HEK293 (cell line): ENCODE results near the gene CYB5R4.

Experiments used
- CTCF ChIA-PET: fragments of 350-600 bp; formaldehyde crosslinking; extraction: SDS; loops from one replicate; lab custom pipeline; 2021; ENCODE audit warnings: antibody characterized with exemption; lab: Yijun Ruan, JAX
- POLR2A ChIA-PET: fragments of 300-600 bp; formaldehyde crosslinking; extraction: SDS; loops from one replicate; lab custom pipeline; 2020; ENCODE audit warnings: antibody characterized with exemption, inconsistent platforms; lab: Yijun Ruan, JAX
- H3K27ac ChIP-seq: fragments of 200-500 bp; sonication (Bioruptor generic); 2 replicates; pipeline ENCODE4 v1.5.1; 2014; ENCODE audit warnings: low read depth, low read length, control low read depth, inconsistent platforms; ENCODE audit errors: extremely low read depth
- H3K36me3 ChIP-seq, 2 experiments: fragments of 200-500 bp in 1 of 2; sonication (Bioruptor generic) in 1 of 2; 1 replicate in 1 of 2; 2 replicates in 1 of 2; pipeline ENCODE4 v1.5.1; 2014 to 2017; ENCODE audit warnings: inconsistent platforms in 2 of 2, low read length in 2 of 2; ENCODE audit not compliant: control insufficient read depth in 2 of 2, insufficient read depth in 1 of 2
- H3K4me1 ChIP-seq: fragments of 200-500 bp; sonication (Bioruptor generic); 2 replicates; pipeline ENCODE4 v1.5.1; 2014; ENCODE audit warnings: mild to moderate bottlenecking, low read length, inconsistent platforms; ENCODE audit not compliant: control insufficient read depth, insufficient read depth
- H3K4me3 ChIP-seq: 2 replicates; pipeline ENCODE4 v1.5.1; 2011; ENCODE audit warnings: low read depth, mild to moderate bottlenecking, control low read depth, low read length, moderate library complexity
- H3K9me3 ChIP-seq: fragments of 200-500 bp; sonication (Bioruptor generic); 2 replicates; pipeline ENCODE4 v1.5.1; 2014; ENCODE audit warnings: low read depth, low read length, inconsistent platforms; ENCODE audit not compliant: control insufficient read depth, insufficient read depth
- GLIS2 ChIP-seq: fragments of 450-650 bp; formaldehyde crosslinking; IDR thresholded peaks from 2 replicates; pipeline ENCODE4 v1.5.1; 2016; ENCODE audit warnings: missing biosample characterization, missing genetic modification characterization
- REPIN1 ChIP-seq: fragments of 450-650 bp; formaldehyde crosslinking; IDR thresholded peaks from 2 replicates; pipeline ENCODE4 v1.5.1; 2017; ENCODE audit warnings: missing biosample characterization, missing genetic modification characterization, low read depth
- SCRT2 ChIP-seq: fragments of 450-650 bp; formaldehyde crosslinking; IDR thresholded peaks from 2 replicates; pipeline ENCODE4 v1.5.1; 2016; ENCODE audit warnings: missing biosample characterization, missing genetic modification characterization
- ZFP37 ChIP-seq: fragments of 450-650 bp; formaldehyde crosslinking; IDR thresholded peaks from 2 replicates; pipeline ENCODE4 v1.5.1; 2016; ENCODE audit warnings: missing biosample characterization, missing genetic modification characterization
- ZNF311 ChIP-seq: fragments of 450-650 bp; formaldehyde crosslinking; IDR thresholded peaks from 2 replicates; pipeline ENCODE4 v1.5.1; 2017; ENCODE audit warnings: missing biosample characterization, missing genetic modification characterization, borderline replicate concordance
- ZNF350 ChIP-seq: fragments of 450-650 bp; formaldehyde crosslinking; IDR thresholded peaks from 2 replicates; pipeline ENCODE4 v1.5.0; 2017; ENCODE audit warnings: missing biosample characterization, mild to moderate bottlenecking, missing genetic modification characterization
- ZNF391 ChIP-seq: fragments of 450-650 bp; formaldehyde crosslinking; IDR thresholded peaks from 2 replicates; pipeline ENCODE4 v1.5.1; 2016; ENCODE audit warnings: low read depth, missing biosample characterization, missing genetic modification characterization, borderline replicate concordance
- ZNF654 ChIP-seq: fragments of 450-650 bp; formaldehyde crosslinking; IDR thresholded peaks from 2 replicates; pipeline ENCODE4 v1.5.1; 2016; ENCODE audit warnings: low read depth, missing biosample characterization, missing genetic modification characterization
- ZNF658 ChIP-seq: fragments of 450-650 bp; formaldehyde crosslinking; IDR thresholded peaks from 2 replicates; pipeline ENCODE4; 2016; ENCODE audit warnings: missing biosample characterization, missing genetic modification characterization
- ZNF776 ChIP-seq: fragments of 450-650 bp; formaldehyde crosslinking; IDR thresholded peaks from 2 replicates; pipeline ENCODE4 v1.5.0; 2017; ENCODE audit warnings: missing biosample characterization, missing genetic modification characterization, borderline replicate concordance
- TF ChIP-seq, protein P1 (sequence below): fragments of 450-650 bp; formaldehyde crosslinking; conservative IDR thresholded peaks from 2 replicates; pipeline ENCODE4 v1.5.1; 2016; ENCODE audit warnings: low read depth, missing biosample characterization, missing genetic modification characterization
- TF ChIP-seq, protein P2 (sequence below): fragments of 450-650 bp; formaldehyde crosslinking; conservative IDR thresholded peaks from 2 replicates; pipeline ENCODE4 v1.5.1; 2016; ENCODE audit warnings: low read depth, missing biosample characterization, missing genetic modification characterization
- TF ChIP-seq, protein P3 (sequence below): fragments of 450-650 bp; IDR thresholded peaks from 2 replicates; pipeline ENCODE4 v1.5.1; 2018; ENCODE audit warnings: missing biosample characterization, mild to moderate bottlenecking, missing genetic modification characterization
- TF ChIP-seq, protein P4 (sequence below): fragments of 450-650 bp; formaldehyde crosslinking; IDR thresholded peaks from 2 replicates; pipeline ENCODE4 v1.5.1; 2016; ENCODE audit warnings: missing biosample characterization, missing genetic modification characterization

CYB5R4 gene

DNA sequence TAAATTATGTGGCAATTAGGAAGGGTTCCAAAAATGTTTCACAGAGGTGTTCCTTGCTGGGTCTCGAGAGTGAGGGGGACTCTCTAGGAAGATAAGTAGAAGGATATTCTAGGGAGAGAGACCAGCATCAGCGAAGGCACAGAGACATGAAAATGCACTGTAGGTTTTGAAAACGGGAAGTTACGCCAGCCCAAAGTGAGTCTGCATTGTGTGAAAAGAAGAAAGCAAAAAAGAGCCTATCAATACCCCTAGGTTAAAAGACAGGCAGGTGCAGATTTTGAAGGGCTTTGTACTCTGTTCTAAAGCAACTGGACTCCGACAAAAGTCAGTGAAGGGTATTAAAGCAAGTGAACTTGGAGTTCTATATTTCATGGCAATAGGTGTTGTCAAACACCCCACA lies 148.4 kb downstream of the CYB5R4 start:
- CTCF ChIA-PET: interaction anchor here (0.6 to 0.7 kb wide), 2 partner anchors 82 to 899 kb away, joined by 3 to 7 read pairs; no protein-coding TSS in a partner anchor
- H3K4me3 ChIP-seq: no peak overlapping the region
- TF ChIP-seq, protein P1, sequence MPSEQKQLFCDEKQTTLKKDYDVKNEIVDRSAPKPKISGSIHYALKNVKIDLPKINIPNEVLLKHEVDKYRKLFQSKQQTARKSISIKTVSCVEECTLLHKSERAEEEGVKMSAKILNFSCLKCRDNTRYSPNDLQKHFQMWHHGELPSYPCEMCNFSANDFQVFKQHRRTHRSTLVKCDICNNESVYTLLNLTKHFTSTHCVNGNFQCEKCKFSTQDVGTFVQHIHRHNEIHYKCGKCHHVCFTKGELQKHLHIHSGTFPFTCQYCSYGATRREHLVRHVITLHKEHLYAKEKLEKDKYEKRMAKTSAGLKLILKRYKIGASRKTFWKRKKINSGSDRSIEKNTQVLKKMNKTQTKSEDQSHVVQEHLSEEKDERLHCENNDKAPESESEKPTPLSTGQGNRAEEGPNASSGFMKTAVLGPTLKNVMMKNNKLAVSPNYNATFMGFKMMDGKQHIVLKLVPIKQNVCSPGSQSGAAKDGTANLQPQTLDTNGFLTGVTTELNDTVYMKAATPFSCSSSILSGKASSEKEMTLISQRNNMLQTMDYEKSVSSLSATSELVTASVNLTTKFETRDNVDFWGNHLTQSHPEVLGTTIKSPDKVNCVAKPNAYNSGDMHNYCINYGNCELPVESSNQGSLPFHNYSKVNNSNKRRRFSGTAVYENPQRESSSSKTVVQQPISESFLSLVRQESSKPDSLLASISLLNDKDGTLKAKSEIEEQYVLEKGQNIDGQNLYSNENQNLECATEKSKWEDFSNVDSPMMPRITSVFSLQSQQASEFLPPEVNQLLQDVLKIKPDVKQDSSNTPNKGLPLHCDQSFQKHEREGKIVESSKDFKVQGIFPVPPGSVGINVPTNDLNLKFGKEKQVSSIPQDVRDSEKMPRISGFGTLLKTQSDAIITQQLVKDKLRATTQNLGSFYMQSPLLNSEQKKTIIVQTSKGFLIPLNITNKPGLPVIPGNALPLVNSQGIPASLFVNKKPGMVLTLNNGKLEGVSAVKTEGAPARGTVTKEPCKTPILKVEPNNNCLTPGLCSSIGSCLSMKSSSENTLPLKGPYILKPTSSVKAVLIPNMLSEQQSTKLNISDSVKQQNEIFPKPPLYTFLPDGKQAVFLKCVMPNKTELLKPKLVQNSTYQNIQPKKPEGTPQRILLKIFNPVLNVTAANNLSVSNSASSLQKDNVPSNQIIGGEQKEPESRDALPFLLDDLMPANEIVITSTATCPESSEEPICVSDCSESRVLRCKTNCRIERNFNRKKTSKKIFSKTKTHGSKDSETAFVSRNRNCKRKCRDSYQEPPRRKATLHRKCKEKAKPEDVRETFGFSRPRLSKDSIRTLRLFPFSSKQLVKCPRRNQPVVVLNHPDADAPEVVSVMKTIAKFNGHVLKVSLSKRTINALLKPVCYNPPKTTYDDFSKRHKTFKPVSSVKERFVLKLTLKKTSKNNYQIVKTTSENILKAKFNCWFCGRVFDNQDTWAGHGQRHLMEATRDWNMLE (tag by site-specific recombination): no peak
- TF ChIP-seq, protein P2, sequence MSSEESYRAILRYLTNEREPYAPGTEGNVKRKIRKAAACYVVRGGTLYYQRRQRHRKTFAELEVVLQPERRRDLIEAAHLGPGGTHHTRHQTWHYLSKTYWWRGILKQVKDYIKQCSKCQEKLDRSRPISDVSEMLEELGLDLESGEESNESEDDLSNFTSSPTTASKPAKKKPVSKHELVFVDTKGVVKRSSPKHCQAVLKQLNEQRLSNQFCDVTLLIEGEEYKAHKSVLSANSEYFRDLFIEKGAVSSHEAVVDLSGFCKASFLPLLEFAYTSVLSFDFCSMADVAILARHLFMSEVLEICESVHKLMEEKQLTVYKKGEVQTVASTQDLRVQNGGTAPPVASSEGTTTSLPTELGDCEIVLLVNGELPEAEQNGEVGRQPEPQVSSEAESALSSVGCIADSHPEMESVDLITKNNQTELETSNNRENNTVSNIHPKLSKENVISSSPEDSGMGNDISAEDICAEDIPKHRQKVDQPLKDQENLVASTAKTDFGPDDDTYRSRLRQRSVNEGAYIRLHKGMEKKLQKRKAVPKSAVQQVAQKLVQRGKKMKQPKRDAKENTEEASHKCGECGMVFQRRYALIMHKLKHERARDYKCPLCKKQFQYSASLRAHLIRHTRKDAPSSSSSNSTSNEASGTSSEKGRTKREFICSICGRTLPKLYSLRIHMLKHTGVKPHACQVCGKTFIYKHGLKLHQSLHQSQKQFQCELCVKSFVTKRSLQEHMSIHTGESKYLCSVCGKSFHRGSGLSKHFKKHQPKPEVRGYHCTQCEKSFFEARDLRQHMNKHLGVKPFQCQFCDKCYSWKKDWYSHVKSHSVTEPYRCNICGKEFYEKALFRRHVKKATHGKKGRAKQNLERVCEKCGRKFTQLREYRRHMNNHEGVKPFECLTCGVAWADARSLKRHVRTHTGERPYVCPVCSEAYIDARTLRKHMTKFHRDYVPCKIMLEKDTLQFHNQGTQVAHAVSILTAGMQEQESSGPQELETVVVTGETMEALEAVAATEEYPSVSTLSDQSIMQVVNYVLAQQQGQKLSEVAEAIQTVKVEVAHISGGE (tag by site-specific recombination): no peak
- TF ChIP-seq ZNF654 (tag by site-specific recombination) (no peak), ZNF350 (tag by site-specific recombination) (no peak), ZNF776 (tag by site-specific recombination) (no peak), ZNF391 (tag by site-specific recombination) (no peak), ZFP37 (tag by site-specific recombination) (no peak), ZNF658 (tag by site-specific recombination) (no peak), ZNF311 (no peak), REPIN1 (no peak), SCRT2 (tag by site-specific recombination) (no peak), GLIS2 (tag by site-specific recombination) (no peak)
- TF ChIP-seq, protein P3, sequence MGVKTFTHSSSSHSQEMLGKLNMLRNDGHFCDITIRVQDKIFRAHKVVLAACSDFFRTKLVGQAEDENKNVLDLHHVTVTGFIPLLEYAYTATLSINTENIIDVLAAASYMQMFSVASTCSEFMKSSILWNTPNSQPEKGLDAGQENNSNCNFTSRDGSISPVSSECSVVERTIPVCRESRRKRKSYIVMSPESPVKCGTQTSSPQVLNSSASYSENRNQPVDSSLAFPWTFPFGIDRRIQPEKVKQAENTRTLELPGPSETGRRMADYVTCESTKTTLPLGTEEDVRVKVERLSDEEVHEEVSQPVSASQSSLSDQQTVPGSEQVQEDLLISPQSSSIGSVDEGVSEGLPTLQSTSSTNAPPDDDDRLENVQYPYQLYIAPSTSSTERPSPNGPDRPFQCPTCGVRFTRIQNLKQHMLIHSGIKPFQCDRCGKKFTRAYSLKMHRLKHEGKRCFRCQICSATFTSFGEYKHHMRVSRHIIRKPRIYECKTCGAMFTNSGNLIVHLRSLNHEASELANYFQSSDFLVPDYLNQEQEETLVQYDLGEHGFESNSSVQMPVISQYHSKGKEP: no peak
- TF ChIP-seq, protein P4, sequence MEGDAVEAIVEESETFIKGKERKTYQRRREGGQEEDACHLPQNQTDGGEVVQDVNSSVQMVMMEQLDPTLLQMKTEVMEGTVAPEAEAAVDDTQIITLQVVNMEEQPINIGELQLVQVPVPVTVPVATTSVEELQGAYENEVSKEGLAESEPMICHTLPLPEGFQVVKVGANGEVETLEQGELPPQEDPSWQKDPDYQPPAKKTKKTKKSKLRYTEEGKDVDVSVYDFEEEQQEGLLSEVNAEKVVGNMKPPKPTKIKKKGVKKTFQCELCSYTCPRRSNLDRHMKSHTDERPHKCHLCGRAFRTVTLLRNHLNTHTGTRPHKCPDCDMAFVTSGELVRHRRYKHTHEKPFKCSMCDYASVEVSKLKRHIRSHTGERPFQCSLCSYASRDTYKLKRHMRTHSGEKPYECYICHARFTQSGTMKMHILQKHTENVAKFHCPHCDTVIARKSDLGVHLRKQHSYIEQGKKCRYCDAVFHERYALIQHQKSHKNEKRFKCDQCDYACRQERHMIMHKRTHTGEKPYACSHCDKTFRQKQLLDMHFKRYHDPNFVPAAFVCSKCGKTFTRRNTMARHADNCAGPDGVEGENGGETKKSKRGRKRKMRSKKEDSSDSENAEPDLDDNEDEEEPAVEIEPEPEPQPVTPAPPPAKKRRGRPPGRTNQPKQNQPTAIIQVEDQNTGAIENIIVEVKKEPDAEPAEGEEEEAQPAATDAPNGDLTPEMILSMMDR: no peak
- TF ChIP-seq, all 188 proteins: peak for 0

More for the DNA sequence above, 148.4 kb downstream of the CYB5R4 start:
- Histone ChIP-seq H3K36me3 (no peaks in the 10 kb centered on the region; a peak in 1 of 3 replicates), H3K27ac (no peak overlapping the region), H3K9me3 (no peaks in the 10 kb centered on the region), H3K4me1 (no peaks in the 10 kb centered on the region)
- POLR2A ChIA-PET: no interaction called here
